HG03060 (cell line): ENCODE results near the gene OSBPL10.
"Not testable (repeated sequence)": the region's sequence is repeated elsewhere in the genome, so short reads cannot be mapped to it uniquely, and the experiment has no call there.

Source experiments
- ATAC-seq: cut with Tn5 transposase; IDR thresholded peaks from one replicate; pipeline ENCODE4 v1.9.1; 2021; ENCODE audit warnings: low read depth, moderate number of reproducible peaks; ENCODE audit not compliant: unreplicated experiment

OSBPL10 gene

GRCh38 chr3:31790193-31791089 lies 190.6 kb downstream of the OSBPL10 start:
- ATAC-seq: no peak

- no peak for ATAC-seq
Measured at GRCh38 chr3:31789429-31789828, 191.6 kb downstream of the OSBPL10 start.

GRCh38 chr3:31785734-31786133 lies 195.3 kb downstream of the OSBPL10 start:
- ATAC-seq: no peak

- no peak for ATAC-seq
Measured at GRCh38 chr3:31785286-31785685, 195.8 kb downstream of the OSBPL10 start.

GRCh38 chr3:31783851-31784250 lies 197.2 kb downstream of the OSBPL10 start:
- ATAC-seq: not testable (repeated sequence)

- ATAC-seq: not testable (repeated sequence)
Measured at GRCh38 chr3:31782306-31782705, 198.8 kb downstream of the OSBPL10 start.

GRCh38 chr3:31779514-31779913 lies 201.5 kb downstream of the OSBPL10 start:
- no peak for ATAC-seq

GRCh38 chr3:31777887-31778286 lies 203.2 kb downstream of the OSBPL10 start:
- ATAC-seq: no peak

- no peak for ATAC-seq
Measured at GRCh38 chr3:31777092-31777491, 204.0 kb downstream of the OSBPL10 start.

- no peak for ATAC-seq
Measured at GRCh38 chr3:31776016-31776415, 205.0 kb downstream of the OSBPL10 start.

GRCh38 chr3:31775383-31775782 lies 205.7 kb downstream of the OSBPL10 start:
- no peak for ATAC-seq

GRCh38 chr3:31772758-31773473 lies 208.1 kb downstream of the OSBPL10 start:
- ATAC-seq: no peak

- ATAC-seq: no peak
Measured at GRCh38 chr3:31772272-31772671, 208.8 kb downstream of the OSBPL10 start.

- ATAC-seq: no peak
Measured at GRCh38 chr3:31770822-31771326, 210.2 kb downstream of the OSBPL10 start.

- ATAC-seq: no peak
Measured at GRCh38 chr3:31768479-31769125, 212.5 kb downstream of the OSBPL10 start.

GRCh38 chr3:31767920-31768319 lies 213.1 kb downstream of the OSBPL10 start:
- ATAC-seq: no peak

- no peak for ATAC-seq
Measured at GRCh38 chr3:31766669-31767068, 214.4 kb downstream of the OSBPL10 start.

GRCh38 chr3:31765871-31766270 lies 215.2 kb downstream of the OSBPL10 start:
- no peak for ATAC-seq

- ATAC-seq: no peak
Measured at GRCh38 chr3:31763731-31764130, 217.3 kb downstream of the OSBPL10 start.

- ATAC-seq: no peak
Measured at GRCh38 chr3:31762888-31763351, 218.1 kb downstream of the OSBPL10 start.
